K562 (cell line): Measurements from ENCODE around the gene FAM47C.
"Not testable (repeated sequence)": the region's sequence is repeated elsewhere in the genome, so short reads cannot be mapped to it uniquely, and the experiment has no call there.

Experiments
- CTCF ChIP-seq, 3 experiments: IDR thresholded peaks in 2 of 3; conservative IDR thresholded peaks in 1 of 3; 2 replicates each; pipeline ENCODE4 v1.5.1; 2011 to 2012; ENCODE audit warnings: low read length in 3 of 3, mild to moderate bottlenecking in 3 of 3, control low read depth in 2 of 3, improper control_type of control experiment in 1 of 3, inconsistent platforms in 1 of 3, low read depth in 1 of 3, mixed read lengths in 1 of 3, moderate library complexity in 1 of 3; ENCODE audit not compliant: insufficient read depth in 2 of 3
- FOXM1 ChIP-seq, 2 experiments: fragments of 450-650 bp in 1 of 2; sonication (generic) in 1 of 2; formaldehyde crosslinking in 1 of 2; IDR thresholded peaks; 2 replicates each; pipeline versions ENCODE4 v1.6.1 to v1.9.0; 2017 to 2022; ENCODE audit warnings: low read depth in 2 of 2, mild to moderate bottlenecking in 2 of 2, missing genetic modification reagents in 1 of 2, moderate library complexity in 1 of 2
- PTBP1 ChIP-seq: fragments of 200-400 bp; formaldehyde crosslinking; IDR thresholded peaks from 2 replicates; pipeline ENCODE4 v1.6.1; 2017; ENCODE audit warnings: low read depth, low read length
- RFX5 ChIP-seq: IDR thresholded peaks from 2 replicates; pipeline ENCODE4 v1.6.1; 2011; ENCODE audit warnings: low read depth, mild to moderate bottlenecking, improper control_type of control experiment, low read length
- SIN3B ChIP-seq: fragments of 450-650 bp; IDR thresholded peaks from 2 replicates; pipeline ENCODE4 v1.6.1; 2017; ENCODE audit warnings: low read depth, mild to moderate bottlenecking, moderate library complexity
- TCF7L2 ChIP-seq: fragments of 150-350 bp; IDR thresholded peaks from 2 replicates; pipeline ENCODE4 v1.6.1; 2016; ENCODE audit warnings: low read depth, mild to moderate bottlenecking, low read length, moderate library complexity
- ZNF639 ChIP-seq, 2 experiments: fragments of 200-800 bp in 1 of 2; sonication (Bioruptor generic) in 1 of 2; sonication (generic) in 1 of 2; formaldehyde crosslinking in 1 of 2; IDR thresholded peaks in 1 of 2; conservative IDR thresholded peaks in 1 of 2; 2 replicates each; pipeline versions ENCODE4 v1.5.0 to v1.6.1; 2016 to 2020; ENCODE audit warnings: missing compliant biosample characterization in 1 of 2, missing genetic modification characterization in 1 of 2, missing genetic modification reagents in 1 of 2

DNA sequence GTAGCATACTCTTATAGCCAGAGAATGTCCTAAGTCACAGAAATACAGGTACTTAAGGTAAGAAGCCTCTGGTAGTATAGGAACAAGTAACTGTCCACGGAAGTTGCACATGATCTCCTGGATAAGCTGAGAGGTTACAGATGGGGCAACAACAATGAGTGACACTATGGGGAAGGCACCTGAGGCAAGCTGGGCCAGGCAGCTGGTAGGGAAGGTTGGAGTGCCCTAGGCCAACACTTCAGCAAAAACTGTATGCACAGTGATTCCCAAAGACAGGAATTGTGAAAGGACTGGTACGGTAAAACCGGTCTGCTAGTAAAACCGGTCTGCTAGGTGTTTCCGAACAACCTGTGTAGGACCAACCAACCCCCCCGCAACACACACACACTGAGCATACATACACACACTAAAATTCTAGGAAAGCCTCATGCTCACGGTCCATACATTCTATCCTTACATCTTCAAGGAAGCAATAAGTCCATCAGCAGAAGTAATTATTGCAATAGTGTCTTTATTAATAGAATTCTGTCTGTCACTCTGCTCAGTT lies 28.6 kb downstream of the FAM47C start:
- not testable (repeated sequence) for TF ChIP-seq PTBP1; ZNF639 (CRISPR knock-in tag; conservative IDR thresholded peaks at IDR 0.05 in 1 of 2, IDR thresholded peaks at IDR 0.05 in 1 of 2); RFX5; TCF7L2; CTCF (IDR thresholded peaks at IDR 0.05 in 2 of 3, conservative IDR thresholded peaks at IDR 0.05 in 1 of 3; ENCODE audit: insufficient read depth in 2 of 3, low read depth in 1 of 3, low read length in 3 of 3); SIN3B; FOXM1 (IDR thresholded peaks at IDR 0.05; ENCODE audit: low read depth); FOXM1 (CRISPR knock-in tag; IDR thresholded peaks at IDR 0.05; ENCODE audit: low read depth)
